ENCODE results near the gene FFAR1.

GRCh38 chr19:35397064-35397463 lies 49.4 kb downstream of the FFAR1 start:
- TF ChIP-seq TOX (CRISPR knock-in tag; IDR thresholded peaks at IDR 0.05; ENCODE audit: borderline replicate concordance) = no peak
- TF ChIP-seq CSDC2 (CRISPR knock-in tag; IDR thresholded peaks at IDR 0.05) = no peak
- TF ChIP-seq PATZ1 (CRISPR knock-in tag; IDR thresholded peaks at IDR 0.05; ENCODE audit: borderline replicate concordance) = no peak
- TF ChIP-seq GLIS3 (CRISPR knock-in tag; IDR thresholded peaks at IDR 0.05) = no peak
- no peak for TF ChIP-seq ZNF70 (CRISPR knock-in tag; IDR thresholded peaks at IDR 0.05)

All from SK-N-SH treated with all-trans-retinoic acid at 6 μM for 48 hours (cell line).